ENCODE results near the gene SSR2.

The SSR2 gene

GRCh38 chr1:156064615-156065014 is 43.9 kb upstream of the SSR2 start:
- DNase-seq (ENCODE audit: low read depth), result no peak
- TF ChIP-seq, protein P1, sequence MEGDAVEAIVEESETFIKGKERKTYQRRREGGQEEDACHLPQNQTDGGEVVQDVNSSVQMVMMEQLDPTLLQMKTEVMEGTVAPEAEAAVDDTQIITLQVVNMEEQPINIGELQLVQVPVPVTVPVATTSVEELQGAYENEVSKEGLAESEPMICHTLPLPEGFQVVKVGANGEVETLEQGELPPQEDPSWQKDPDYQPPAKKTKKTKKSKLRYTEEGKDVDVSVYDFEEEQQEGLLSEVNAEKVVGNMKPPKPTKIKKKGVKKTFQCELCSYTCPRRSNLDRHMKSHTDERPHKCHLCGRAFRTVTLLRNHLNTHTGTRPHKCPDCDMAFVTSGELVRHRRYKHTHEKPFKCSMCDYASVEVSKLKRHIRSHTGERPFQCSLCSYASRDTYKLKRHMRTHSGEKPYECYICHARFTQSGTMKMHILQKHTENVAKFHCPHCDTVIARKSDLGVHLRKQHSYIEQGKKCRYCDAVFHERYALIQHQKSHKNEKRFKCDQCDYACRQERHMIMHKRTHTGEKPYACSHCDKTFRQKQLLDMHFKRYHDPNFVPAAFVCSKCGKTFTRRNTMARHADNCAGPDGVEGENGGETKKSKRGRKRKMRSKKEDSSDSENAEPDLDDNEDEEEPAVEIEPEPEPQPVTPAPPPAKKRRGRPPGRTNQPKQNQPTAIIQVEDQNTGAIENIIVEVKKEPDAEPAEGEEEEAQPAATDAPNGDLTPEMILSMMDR (IDR thresholded peaks at IDR 0.05; ENCODE audit: low read depth, low read length, missing control alignments), result no peak
- no peak overlapping the region for H3K4me3 ChIP-seq (ENCODE audit: low read depth, low read length)
- in situ Hi-C loops (cut with HindIII; ENCODE audit: low sequenced_read_pairs), result no loop called here

GRCh38 chr1:156063997-156064285 is 43.2 kb upstream of the SSR2 start:
- H3K4me3 ChIP-seq (ENCODE audit: low read depth, low read length), result no peak overlapping the region
- TF ChIP-seq, protein P1 (IDR thresholded peaks at IDR 0.05; ENCODE audit: low read depth, low read length, missing control alignments), result no peak
- DNase-seq (ENCODE audit: low read depth), result no peak
- in situ Hi-C loops (cut with HindIII; ENCODE audit: low sequenced_read_pairs), result no loop called here

DNA sequence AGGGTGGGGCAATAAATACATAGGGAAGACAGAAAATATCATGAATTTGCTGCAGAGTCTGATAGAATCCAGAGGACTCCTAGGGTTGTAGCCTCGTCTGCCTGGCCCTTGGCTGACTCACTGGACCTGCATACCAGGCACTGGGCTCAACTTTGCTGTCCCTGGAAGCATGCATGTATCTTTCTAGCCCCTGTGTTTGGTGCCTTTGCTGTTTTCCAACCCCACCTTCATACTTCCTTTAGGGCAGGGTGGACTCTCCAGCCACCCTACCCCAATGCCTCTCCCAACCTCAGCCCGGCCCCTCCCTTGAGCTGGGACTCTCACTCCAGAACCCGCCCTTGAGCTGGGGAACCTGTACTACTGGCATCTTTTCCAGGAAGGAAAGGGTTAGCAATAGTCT is 41.4 kb upstream of the SSR2 start:
- in situ Hi-C loops (cut with HindIII; ENCODE audit: low sequenced_read_pairs), result no loop called here
- TF ChIP-seq, protein P1 (IDR thresholded peaks at IDR 0.05; ENCODE audit: low read depth, low read length, missing control alignments), result no peak
- no peak overlapping the region for H3K4me3 ChIP-seq (ENCODE audit: low read depth, low read length)
- DNase-seq (ENCODE audit: low read depth), result no peak

DNA sequence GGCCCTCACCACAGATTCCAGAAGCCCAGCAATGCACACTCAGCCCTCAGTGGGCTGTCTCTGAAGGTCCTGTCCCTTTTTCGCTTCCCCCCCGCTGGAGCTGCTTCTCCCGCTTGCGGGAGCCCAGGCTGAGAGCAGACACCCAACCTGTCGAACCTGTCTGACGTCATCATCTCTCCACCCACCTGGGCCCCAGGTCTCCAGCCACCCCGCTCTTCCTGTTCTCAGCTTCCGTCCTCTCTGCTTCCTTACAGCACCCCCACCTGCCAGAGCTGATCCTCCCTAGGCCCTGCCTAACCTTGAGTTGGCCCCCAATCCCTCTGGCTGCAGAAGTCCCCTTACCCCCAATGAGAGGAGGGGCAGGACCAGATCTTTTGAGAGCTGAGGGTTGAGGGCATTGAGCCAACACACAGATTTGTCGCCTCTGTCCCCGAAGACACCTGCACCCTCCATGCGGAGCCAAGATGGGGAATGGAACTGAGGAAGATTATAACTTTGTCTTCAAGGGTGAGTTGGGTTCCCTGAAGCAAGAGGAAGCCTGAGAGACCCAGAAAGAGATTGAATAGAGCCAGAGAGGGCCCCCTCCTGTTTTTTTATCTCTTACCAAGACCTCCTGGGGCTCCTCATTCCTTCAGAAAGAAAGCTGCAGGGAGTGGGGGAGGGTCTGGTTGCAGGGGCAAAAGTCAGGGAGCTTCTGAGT is 40.3 kb upstream of the SSR2 start, which contains the start of gene RAB25:
Gene RAB25 (plus strand): TSS at position 224 of the 700 bp plus-strand sequence. CDS start 241 bp downstream, at position 465.
- no peak within 1 kb of the TSS for H3K4me3 ChIP-seq (ENCODE audit: low read depth, low read length)
- in situ Hi-C loops (cut with HindIII; ENCODE audit: low sequenced_read_pairs), result no loop called here
- no peak for DNase-seq (ENCODE audit: low read depth)
- TF ChIP-seq, protein P1 (IDR thresholded peaks at IDR 0.05; ENCODE audit: low read depth, low read length, missing control alignments), result no peak

GRCh38 chr1:156056326-156056849 is 35.6 kb upstream of the SSR2 start:
- no peak for DNase-seq (ENCODE audit: low read depth)
- in situ Hi-C loops (cut with HindIII; ENCODE audit: low sequenced_read_pairs), result loop anchor here (5.0 kb wide), 1 partner anchor 44 kb away; no protein-coding TSS in a partner anchor
- TF ChIP-seq, protein P1 (IDR thresholded peaks at IDR 0.05; ENCODE audit: low read depth, low read length, missing control alignments), result no peak
- no peak overlapping the region for H3K4me3 ChIP-seq (ENCODE audit: low read depth, low read length)

DNA sequence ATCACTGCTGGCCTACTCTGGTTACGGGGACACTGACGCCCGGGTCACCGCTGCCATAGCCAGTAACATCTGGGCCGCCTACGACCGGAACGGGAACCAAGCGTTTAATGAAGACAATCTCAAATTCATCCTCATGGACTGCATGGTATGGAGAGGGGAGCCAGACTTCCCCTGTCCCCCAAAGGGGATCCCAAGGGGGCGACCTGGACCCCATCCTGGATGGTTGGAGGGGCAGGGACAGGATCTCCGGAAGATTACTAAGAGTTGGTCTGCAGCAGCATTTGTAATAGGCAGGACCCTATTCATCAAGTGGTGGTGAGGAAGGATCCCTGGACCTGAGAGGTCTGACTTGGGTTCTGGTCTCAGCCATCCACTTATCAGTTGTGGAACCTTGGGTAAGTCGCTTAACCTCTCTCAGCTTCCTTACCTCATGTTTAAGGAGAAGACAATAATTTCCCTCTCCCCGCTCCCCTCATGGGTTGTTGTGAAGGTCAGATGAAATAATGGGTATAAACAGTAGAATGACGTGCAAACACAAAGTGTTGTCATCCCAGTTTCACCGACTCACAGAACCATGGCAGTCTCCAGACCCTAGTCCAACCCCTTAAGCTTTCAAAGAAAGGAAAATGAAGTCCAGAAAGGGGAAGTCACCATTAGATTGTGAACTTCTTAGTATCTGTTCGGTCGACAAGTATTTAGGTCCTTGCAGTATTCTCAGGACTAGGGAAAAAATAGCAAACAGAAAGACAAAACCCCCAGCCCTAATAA is 34.7 kb upstream of the SSR2 start:
- in situ Hi-C loops (cut with HindIII; ENCODE audit: low sequenced_read_pairs), result loop anchor here (5.0 kb wide), 1 partner anchor 43 kb away; no protein-coding TSS in a partner anchor
- TF ChIP-seq, protein P1 (IDR thresholded peaks at IDR 0.05; ENCODE audit: low read depth, low read length, missing control alignments), result no peak
- DNase-seq (ENCODE audit: low read depth), result no peak
- H3K4me3 ChIP-seq (ENCODE audit: low read depth, low read length), result peak overlapping the region; percentile 98
